PC-3 (cell line): ENCODE results near the gene ATP8A1. TPM values are rescaled to one million over a fixed set of nuclear protein-coding genes. Genes with fewer than 3 reads are reported as not detected.

Experiments
- ATAC-seq: fragments of 200-7000 bp; cut with Tn5 transposase; 2 replicates; pipeline ENCODE4 v1.9.1; 2020; ENCODE audit warnings: mild to moderate bottlenecking, moderate library complexity
- BruUV-seq: library from RNA; stranded (reverse); fragments of 400-500 nt; replicated peaks from 2 replicates; lab custom pipeline; 2021; lab: Mats Ljungman, UMichigan
- CTCF ChIA-PET: fragments of 300-600 bp; sonication (Branson Sonifier 250); formaldehyde crosslinking; loops from one replicate; lab custom pipeline; 2022; ENCODE audit warnings: antibody characterized with exemption; lab: Charles Lee
- POLR2A ChIA-PET: fragments of 300-600 bp; sonication (Branson Sonifier 250); formaldehyde crosslinking; loops from one replicate; lab custom pipeline; 2022; ENCODE audit warnings: antibody characterized with exemption; ENCODE audit not compliant: unreplicated experiment; lab: Charles Lee
- DNase-seq: peaks from one replicate; pipeline ENCODE4 v3.0.0-alpha.2; 2015
- H2AFZ ChIP-seq: fragments of 300-600 bp; sonication (generic); 2 replicates; pipeline ENCODE4 v1.6.0; 2016; ENCODE audit warnings: antibody characterized with exemption, low read length
- H3F3A ChIP-seq: fragments of 300-600 bp; sonication (generic); one replicate; pipeline ENCODE4 v1.6.0; 2017; ENCODE audit warnings: antibody characterized with exemption, low read length, control low read depth, mild to moderate bottlenecking; ENCODE audit not compliant: unreplicated experiment
- H3K27ac ChIP-seq: fragments of 300-600 bp; sonication (generic); 2 replicates; pipeline ENCODE4 v1.5.1; 2016; ENCODE audit warnings: mild to moderate bottlenecking, low read length
- H3K27me3 ChIP-seq: fragments of 300-600 bp; sonication (generic); 2 replicates; pipeline ENCODE4 v1.6.1; 2016; ENCODE audit warnings: low read length, mixed read lengths
- H3K36me3 ChIP-seq: fragments of 300-600 bp; sonication (generic); 2 replicates; pipeline ENCODE4 v1.6.1; 2016; ENCODE audit warnings: low read depth, mixed run types, low read length, mixed read lengths
- H3K4me1 ChIP-seq: fragments of 300-600 bp; sonication (generic); 2 replicates; pipeline ENCODE4 v1.5.1; 2016; ENCODE audit warnings: low read length; ENCODE audit not compliant: insufficient read depth
- H3K4me2 ChIP-seq: fragments of 300-600 bp; sonication (generic); 2 replicates; pipeline ENCODE4 v1.6.0; 2016; ENCODE audit warnings: low read length
- H3K4me3 ChIP-seq: fragments of 300-600 bp; sonication (generic); 2 replicates; pipeline ENCODE4 v1.5.1; 2016; ENCODE audit warnings: mild to moderate bottlenecking, low read length, mixed read lengths
- H3K79me2 ChIP-seq: fragments of 300-600 bp; sonication (generic); 2 replicates; pipeline ENCODE4 v1.6.1; 2017; ENCODE audit warnings: low read length, mixed read lengths
- H3K9ac ChIP-seq: fragments of 300-600 bp; sonication (generic); 2 replicates; pipeline ENCODE4 v1.6.0; 2016; ENCODE audit warnings: mild to moderate bottlenecking, low read length
- H3K9me2 ChIP-seq: fragments of 300-600 bp; sonication (generic); replicated peaks from 2 replicates; pipeline ENCODE4 v1.6.1; 2016; ENCODE audit warnings: mixed run types, low read length, mixed read lengths
- H3K9me3 ChIP-seq: fragments of 300-600 bp; sonication (generic); 2 replicates; pipeline ENCODE4 v1.6.1; 2016; ENCODE audit warnings: low read length, mixed read lengths
- H4K20me1 ChIP-seq: fragments of 300-600 bp; sonication (generic); 2 replicates; pipeline ENCODE4 v1.6.1; 2016; ENCODE audit warnings: low read length, mixed read lengths
- EZH2 ChIP-seq: fragments of 300-600 bp; sonication (generic); IDR thresholded peaks from one replicate; pipeline ENCODE4 v1.6.1; 2017; ENCODE audit warnings: antibody characterized with exemption, mild to moderate bottlenecking, low read length; ENCODE audit not compliant: unreplicated experiment
- EZH2phosphoT487 ChIP-seq: fragments of 300-600 bp; sonication (generic); IDR thresholded peaks from 2 replicates; pipeline ENCODE4 v1.6.1; 2018; ENCODE audit warnings: mild to moderate bottlenecking, antibody characterized with exemption, low read length, borderline replicate concordance
- intact Hi-C: fragments of 100-400 bp; cut with micrococcal nuclease; formaldehyde crosslinking; loops from 2 replicates; pipeline ENCODE4 v1.9.0; 2023
- total RNA-seq: library from RNA; depleted of rRNA; stranded (reverse); fragments of >200 nt; gene quantifications from 2 replicates; pipeline ENCODE4 v1.2.3, GENCODE V29; 2014
- TF ChIP-seq, protein P1 (sequence below): fragments of 300-600 bp; sonication (generic); conservative IDR thresholded peaks from 2 replicates; pipeline ENCODE4 v1.5.1; 2017; ENCODE audit warnings: antibody characterized with exemption, low read depth, mild to moderate bottlenecking, low read length

The ATP8A1 gene
- total RNA-seq, 1 experiment from 2014 or later, result 3.9 TPM

GRCh38 chr4:42626629-42627146 lies 30.2 kb downstream of the ATP8A1 start:
- Histone ChIP-seq H3K4me2 (no peak overlapping the region), H3K27me3 (no peaks in the 10 kb centered on the region), H2AFZ (no peak overlapping the region), H3K79me2 (no peaks in the 10 kb centered on the region), H3K4me1 (peaks cover 20% of the 10 kb centered on the region), H3K36me3 (no peaks in the 10 kb centered on the region), H3K9me2 (no peaks in the 10 kb centered on the region), H4K20me1 (no peaks in the 10 kb centered on the region), H3K27ac (no peak overlapping the region), H3F3A (no peaks in the 10 kb centered on the region), H3K9ac (no peak overlapping the region), H3K9me3 (no peaks in the 10 kb centered on the region), H3K4me3 (no peak overlapping the region)
- no TSS peak for BruUV-seq
- TF ChIP-seq EZH2 (no peak), EZH2phosphoT487 (no peak)
- TF ChIP-seq, protein P1, sequence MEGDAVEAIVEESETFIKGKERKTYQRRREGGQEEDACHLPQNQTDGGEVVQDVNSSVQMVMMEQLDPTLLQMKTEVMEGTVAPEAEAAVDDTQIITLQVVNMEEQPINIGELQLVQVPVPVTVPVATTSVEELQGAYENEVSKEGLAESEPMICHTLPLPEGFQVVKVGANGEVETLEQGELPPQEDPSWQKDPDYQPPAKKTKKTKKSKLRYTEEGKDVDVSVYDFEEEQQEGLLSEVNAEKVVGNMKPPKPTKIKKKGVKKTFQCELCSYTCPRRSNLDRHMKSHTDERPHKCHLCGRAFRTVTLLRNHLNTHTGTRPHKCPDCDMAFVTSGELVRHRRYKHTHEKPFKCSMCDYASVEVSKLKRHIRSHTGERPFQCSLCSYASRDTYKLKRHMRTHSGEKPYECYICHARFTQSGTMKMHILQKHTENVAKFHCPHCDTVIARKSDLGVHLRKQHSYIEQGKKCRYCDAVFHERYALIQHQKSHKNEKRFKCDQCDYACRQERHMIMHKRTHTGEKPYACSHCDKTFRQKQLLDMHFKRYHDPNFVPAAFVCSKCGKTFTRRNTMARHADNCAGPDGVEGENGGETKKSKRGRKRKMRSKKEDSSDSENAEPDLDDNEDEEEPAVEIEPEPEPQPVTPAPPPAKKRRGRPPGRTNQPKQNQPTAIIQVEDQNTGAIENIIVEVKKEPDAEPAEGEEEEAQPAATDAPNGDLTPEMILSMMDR, result no peak
- ChIA-PET POLR2A (no interaction called here), CTCF (no interaction called here)
- no peak for DNase-seq
- intact Hi-C loops, result no loop called here
- ATAC-seq, result no peak

DNA sequence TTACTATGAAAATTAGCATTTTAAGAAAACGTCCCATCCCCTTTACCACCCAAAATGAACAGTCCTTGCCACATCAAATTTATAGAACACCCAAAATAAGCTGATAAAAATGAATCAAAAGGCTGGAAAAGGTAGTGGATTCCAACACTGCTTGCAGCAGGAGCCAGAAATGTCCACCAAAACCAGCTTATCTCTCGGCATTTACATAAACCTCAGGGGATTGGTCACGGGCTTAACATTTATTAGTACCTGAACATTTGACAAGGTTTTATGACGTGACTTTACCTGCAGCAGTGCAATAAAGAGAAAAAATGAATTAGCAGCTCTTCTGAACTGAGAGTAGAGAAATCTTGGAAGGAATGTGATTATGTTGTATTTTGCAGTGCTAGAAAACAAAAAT lies 31.6 kb downstream of the ATP8A1 start:
- Histone ChIP-seq H3K4me3 (no peak overlapping the region), H4K20me1 (no peaks in the 10 kb centered on the region), H3K9me2 (no peaks in the 10 kb centered on the region), H3K9me3 (no peaks in the 10 kb centered on the region), H3K27ac (no peak overlapping the region), H3K4me1 (peaks cover 7% of the 10 kb centered on the region), H3F3A (no peaks in the 10 kb centered on the region), H3K4me2 (no peak overlapping the region), H3K27me3 (no peaks in the 10 kb centered on the region), H3K9ac (no peak overlapping the region), H3K36me3 (no peaks in the 10 kb centered on the region), H3K79me2 (no peaks in the 10 kb centered on the region), H2AFZ (no peak overlapping the region)
- no peak for ATAC-seq
- CTCF ChIA-PET, result no interaction called here
- TF ChIP-seq EZH2phosphoT487 (no peak), EZH2 (no peak)
- TF ChIP-seq, protein P1, result no peak
- POLR2A ChIA-PET, result no interaction called here
- BruUV-seq, result no TSS peak
- intact Hi-C loops, result no loop called here
- no peak for DNase-seq

DNA sequence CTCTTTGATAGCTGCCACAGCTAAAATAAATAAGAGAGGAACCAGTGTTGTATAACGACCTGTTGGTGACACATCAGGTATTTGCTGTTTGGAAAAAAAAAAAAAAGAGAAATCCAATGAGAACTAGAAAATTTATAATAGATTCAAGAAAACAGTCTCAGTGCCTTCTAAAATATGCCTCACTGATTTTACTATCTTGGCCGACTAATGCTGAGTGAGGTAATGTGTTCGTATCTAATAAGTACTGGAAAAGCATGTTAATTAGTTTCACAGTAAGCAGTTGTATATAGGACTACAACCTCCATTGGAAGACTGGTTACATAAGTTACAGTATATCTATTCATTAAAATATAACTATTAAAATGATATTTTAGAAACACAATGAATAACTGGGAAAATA lies 32.4 kb downstream of the ATP8A1 start:
- DNase-seq, result no peak
- H3K4me2 ChIP-seq, result no peak overlapping the region
- ATAC-seq, result no peak
- ChIA-PET CTCF (no interaction called here), POLR2A (no interaction called here)
- no peaks in the 10 kb centered on the region for H3F3A ChIP-seq
- H3K4me1 ChIP-seq, result no peaks in the 10 kb centered on the region
- no peaks in the 10 kb centered on the region for H3K27me3 ChIP-seq
- TF ChIP-seq EZH2 (no peak), EZH2phosphoT487 (no peak)
- TF ChIP-seq, protein P1, result no peak
- H3K9me2 ChIP-seq, result no peaks in the 10 kb centered on the region
- H3K79me2 ChIP-seq, result no peaks in the 10 kb centered on the region
- H3K9me3 ChIP-seq, result no peaks in the 10 kb centered on the region
- H3K4me3 ChIP-seq, result no peak overlapping the region
- H3K27ac ChIP-seq, result no peak overlapping the region
- intact Hi-C loops, result no loop called here
- H2AFZ ChIP-seq, result no peak overlapping the region
- no TSS peak for BruUV-seq
- no peaks in the 10 kb centered on the region for H3K36me3 ChIP-seq
- no peaks in the 10 kb centered on the region for H4K20me1 ChIP-seq
- H3K9ac ChIP-seq, result no peak overlapping the region
